ENCODE data around the gene RGS11. TPM values are rescaled to one million over a fixed set of nuclear protein-coding genes. Genes with fewer than 3 reads are reported as not detected.

Gene RGS11
- total and polyA plus RNA-seq, 2 experiments from 2014 or later: 2.4 to 4.5 TPM

DNA sequence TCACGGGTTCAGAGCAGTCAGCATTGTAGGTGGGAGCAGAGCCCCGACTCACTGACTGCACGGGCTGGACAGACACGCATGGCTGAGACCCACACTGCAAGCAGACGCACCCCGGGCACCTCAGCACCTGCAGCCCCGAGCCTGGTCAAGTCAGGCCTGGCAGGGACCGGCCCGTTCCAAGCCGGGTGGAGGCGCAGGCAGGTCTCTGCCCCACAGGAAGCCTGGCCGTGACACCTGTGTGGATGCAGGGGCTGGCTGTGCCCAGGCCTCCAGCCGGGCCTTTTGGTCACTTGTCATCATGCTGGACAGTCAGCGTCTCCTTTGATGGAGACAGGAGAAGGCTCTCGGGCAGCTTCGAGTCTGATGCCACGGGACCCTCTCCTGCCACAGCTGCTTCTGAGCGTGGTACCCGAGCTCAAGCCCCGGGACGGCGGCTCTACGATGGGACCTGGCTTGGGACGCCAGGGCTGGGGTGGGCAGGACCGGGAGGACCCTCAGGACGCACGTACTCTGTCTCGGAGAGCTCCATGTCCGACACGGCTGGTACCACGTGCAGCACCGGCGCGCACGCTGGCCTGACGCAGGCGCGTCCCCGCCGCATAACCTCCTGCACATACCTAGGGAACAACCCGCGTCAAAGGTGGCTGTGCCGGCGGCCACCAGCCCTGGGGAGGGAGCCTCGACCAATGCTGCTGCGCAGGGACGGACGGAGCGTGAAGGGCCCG, 15.1 kb upstream of the RGS11 start:
- Histone ChIP-seq H3K9me2 (ENCODE audit: insufficient read depth) (no peaks in the 10 kb centered on the region), H3K4me3 (no peak overlapping the region), H3K27me3 (replicated peaks; ENCODE audit: insufficient read depth) (no peaks in the 10 kb centered on the region), H3K9me3 (ENCODE audit: low read depth) (no peaks in the 10 kb centered on the region), H4K20me1 (ENCODE audit: insufficient read depth) (no peaks in the 10 kb centered on the region), H3K36me3 (ENCODE audit: low read depth) (no peaks in the 10 kb centered on the region), H3F3A (ENCODE audit: insufficient read depth) (no peaks in the 10 kb centered on the region), H3K27ac (no peak overlapping the region), H2AFZ (no peak overlapping the region), H3K4me1 (ENCODE audit: insufficient read depth) (no peaks in the 10 kb centered on the region), H3K9ac (no peak overlapping the region), H3K79me2 (ENCODE audit: insufficient read depth) (no peaks in the 10 kb centered on the region), H3K4me2 (ENCODE audit: unreplicated experiment) (no peak overlapping the region)
- DNase-seq: no peak
- WGBS, 2 experiments (ENCODE audit: low coverage in 1 of 2, low lambda C conversion rate in 2 of 2, missing lambda C conversion rate in 2 of 2): 94 to 96% methylated on average over 45 to 48 of the region's 50 CpGs
- no peak for TF ChIP-seq EZH2 (IDR thresholded peaks at IDR 0.05; ENCODE audit: insufficient read depth, poor library complexity, severe bottlenecking)
- TF ChIP-seq EZH2phosphoT487 (IDR thresholded peaks at IDR 0.05; ENCODE audit: insufficient read depth, low read depth): no peak
- in situ Hi-C loops (cut with MboI): no loop called here

DNA sequence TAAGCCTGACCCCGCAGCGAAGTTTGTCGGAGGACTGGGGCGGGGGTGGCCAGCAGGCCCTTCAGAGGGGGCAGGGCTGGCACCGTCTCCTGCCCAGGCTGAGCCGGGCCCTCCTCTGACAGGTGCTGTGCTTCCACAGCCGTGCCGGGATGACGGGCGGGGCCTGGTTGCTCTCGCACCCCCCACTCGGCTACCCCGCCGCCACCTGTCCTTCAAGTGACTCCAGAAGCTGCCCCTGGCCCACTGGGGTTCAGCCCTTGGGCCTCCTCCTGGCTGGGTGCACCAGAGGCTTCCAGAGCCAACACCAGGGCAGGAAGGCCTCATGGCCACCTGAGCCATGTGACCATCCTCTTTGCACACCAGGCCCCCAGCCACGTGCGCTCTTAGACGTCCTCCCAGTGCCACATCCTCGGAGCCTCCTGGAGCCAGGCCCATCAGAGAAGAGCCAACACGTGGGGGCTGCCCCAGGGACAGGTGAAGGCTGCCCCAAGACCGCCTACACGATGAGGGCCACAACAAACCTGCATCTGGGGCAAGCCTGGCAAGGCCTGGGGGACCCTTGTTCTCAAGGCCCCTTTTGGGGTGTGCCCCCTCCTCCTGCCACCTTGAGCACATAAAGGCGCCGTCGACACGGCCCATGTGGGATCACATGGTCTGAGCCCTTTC, 14.4 kb upstream of the RGS11 start:
- WGBS, 2 experiments (ENCODE audit: low coverage in 1 of 2, low lambda C conversion rate in 2 of 2, missing lambda C conversion rate in 2 of 2): 89 to 93% methylated on average over 21 to 22 of the region's 25 CpGs
- no peak overlapping the region for H3K4me3 ChIP-seq
- H3K36me3 ChIP-seq (ENCODE audit: low read depth): no peaks in the 10 kb centered on the region
- H3K9ac ChIP-seq: no peak overlapping the region
- H3K27ac ChIP-seq: no peak overlapping the region
- no peaks in the 10 kb centered on the region for H3K27me3 ChIP-seq (replicated peaks; ENCODE audit: insufficient read depth)
- no peaks in the 10 kb centered on the region for H3K79me2 ChIP-seq (ENCODE audit: insufficient read depth)
- no peaks in the 10 kb centered on the region for H3K4me1 ChIP-seq (ENCODE audit: insufficient read depth)
- DNase-seq: no peak
- H3F3A ChIP-seq (ENCODE audit: insufficient read depth): no peaks in the 10 kb centered on the region
- in situ Hi-C loops (cut with MboI): no loop called here
- TF ChIP-seq EZH2 (IDR thresholded peaks at IDR 0.05; ENCODE audit: insufficient read depth, poor library complexity, severe bottlenecking): no peak
- TF ChIP-seq EZH2phosphoT487 (IDR thresholded peaks at IDR 0.05; ENCODE audit: insufficient read depth, low read depth): no peak
- no peaks in the 10 kb centered on the region for H3K9me3 ChIP-seq (ENCODE audit: low read depth)
- no peak overlapping the region for H3K4me2 ChIP-seq (ENCODE audit: unreplicated experiment)
- H3K9me2 ChIP-seq (ENCODE audit: insufficient read depth): no peaks in the 10 kb centered on the region
- H2AFZ ChIP-seq: no peak overlapping the region
- no peaks in the 10 kb centered on the region for H4K20me1 ChIP-seq (ENCODE audit: insufficient read depth)

GRCh38 chr16:289395-289997, 13.8 kb upstream of the RGS11 start:
- WGBS, 2 experiments (ENCODE audit: low coverage in 1 of 2, low lambda C conversion rate in 2 of 2, missing lambda C conversion rate in 2 of 2): 98% methylated on average over 22 of the region's 22 CpGs
- no peaks in the 10 kb centered on the region for H3F3A ChIP-seq (ENCODE audit: insufficient read depth)
- no peaks in the 10 kb centered on the region for H3K9me3 ChIP-seq (ENCODE audit: low read depth)
- H3K4me3 ChIP-seq: no peak overlapping the region
- in situ Hi-C loops (cut with MboI): no loop called here
- H3K27ac ChIP-seq: no peak overlapping the region
- H2AFZ ChIP-seq: no peak overlapping the region
- no peaks in the 10 kb centered on the region for H3K79me2 ChIP-seq (ENCODE audit: insufficient read depth)
- H3K27me3 ChIP-seq (replicated peaks; ENCODE audit: insufficient read depth): no peaks in the 10 kb centered on the region
- H3K4me2 ChIP-seq (ENCODE audit: unreplicated experiment): no peak overlapping the region
- no peaks in the 10 kb centered on the region for H3K4me1 ChIP-seq (ENCODE audit: insufficient read depth)
- H3K9me2 ChIP-seq (ENCODE audit: insufficient read depth): no peaks in the 10 kb centered on the region
- H4K20me1 ChIP-seq (ENCODE audit: insufficient read depth): no peaks in the 10 kb centered on the region
- no peak overlapping the region for H3K9ac ChIP-seq
- DNase-seq: no peak
- TF ChIP-seq EZH2 (IDR thresholded peaks at IDR 0.05; ENCODE audit: insufficient read depth, poor library complexity, severe bottlenecking) (no peak), EZH2phosphoT487 (IDR thresholded peaks at IDR 0.05; ENCODE audit: insufficient read depth, low read depth) (no peak)
- no peaks in the 10 kb centered on the region for H3K36me3 ChIP-seq (ENCODE audit: low read depth)

GRCh38 chr16:287981-288920, 12.5 kb upstream of the RGS11 start:
- H3K9me3 ChIP-seq (ENCODE audit: low read depth): no peaks in the 10 kb centered on the region
- 87 to 91% methylated on average over 31 to 33 of the region's 33 CpGs for WGBS, 2 experiments (ENCODE audit: low coverage in 1 of 2, low lambda C conversion rate in 2 of 2, missing lambda C conversion rate in 2 of 2)

More at GRCh38 chr16:287981-288920, 12.5 kb upstream of the RGS11 start:
- TF ChIP-seq EZH2 (IDR thresholded peaks at IDR 0.05; ENCODE audit: insufficient read depth, poor library complexity, severe bottlenecking) (no peak), EZH2phosphoT487 (IDR thresholded peaks at IDR 0.05; ENCODE audit: insufficient read depth, low read depth) (no peak)
- Histone ChIP-seq H3K9ac (no peak overlapping the region), H3K9me2 (ENCODE audit: insufficient read depth) (no peaks in the 10 kb centered on the region), H3K27me3 (replicated peaks; ENCODE audit: insufficient read depth) (no peaks in the 10 kb centered on the region), H3K4me2 (ENCODE audit: unreplicated experiment) (no peak overlapping the region), H3K4me1 (ENCODE audit: insufficient read depth) (no peaks in the 10 kb centered on the region), H3K4me3 (no peak overlapping the region), H2AFZ (no peak overlapping the region), H3F3A (ENCODE audit: insufficient read depth) (no peaks in the 10 kb centered on the region), H3K36me3 (ENCODE audit: low read depth) (no peaks in the 10 kb centered on the region), H3K27ac (no peak overlapping the region), H4K20me1 (ENCODE audit: insufficient read depth) (no peaks in the 10 kb centered on the region), H3K79me2 (ENCODE audit: insufficient read depth) (no peaks in the 10 kb centered on the region)
- DNase-seq: no peak
- in situ Hi-C loops (cut with MboI): no loop called here
